Pancreas (tissue), 10 donors: ENCODE measurements around the gene SYK. TPM values are rescaled to one million over a fixed set of nuclear protein-coding genes. Genes with fewer than 3 reads are reported as not detected.

Experiments
- ATAC-seq, 4 donors: fragments of 200-7000 bp; cut with Tn5 transposase; one replicate each; pipeline versions ENCODE4 v1.8.0 to v1.9.1; 2020; ENCODE audit warnings: mild to moderate bottlenecking in 4 of 4, moderate library complexity in 4 of 4
- DNase-seq, 6 donors: peaks; one replicate each; pipeline ENCODE4 v3.0.0-alpha.2; 2020
- FAIRE-seq: peaks from 2 replicates; lab custom pipeline; 2012; peaks lifted over from hg19 to GRCh38; lab: Jason Lieb, UNC
- H3K27ac ChIP-seq, 4 donors: fragments of 200-600 bp; sonication (generic); 1 replicate in 3 of 4; 2 replicates in 1 of 4; pipeline versions ENCODE4 v1.5.0 to v1.8.0; 2020
- H3K27me3 ChIP-seq, 4 donors: fragments of 200-600 bp; one replicate each; pipeline ENCODE4 v1.8.0; 2021
- H3K36me3 ChIP-seq, 3 donors: fragments of 200-600 bp; sonication (generic) in 1 of 3; one replicate each; pipeline versions ENCODE4 v1.5.0 to v1.8.0; 2020 to 2021
- H3K4me1 ChIP-seq, 3 donors: fragments of 200-600 bp; one replicate each; pipeline ENCODE4 v1.8.0; 2021
- H3K4me3 ChIP-seq, 4 donors: fragments of 200-600 bp; sonication (generic) in 2 of 4; one replicate each; pipeline versions ENCODE4 v1.5.0 to v1.8.0; 2020 to 2021
- H3K9me3 ChIP-seq, 4 donors: fragments of 200-600 bp; one replicate each; pipeline ENCODE4 v1.8.0; 2021
- WGBS, 2 donors: extraction: QIAGEN DNeasy Blood & Tissue Kit; methylation state at CpG; one replicate each; pipeline ENCODE4 v1.1.7; 2013; 5-methylcytosine and 5-hydroxymethylcytosine counted together
- intact Hi-C, 3 donors: fragments of 100-400 bp; cut with DNase I; formaldehyde crosslinking; loops; one replicate each; pipeline versions ENCODE4 v1.11.1 to v1.14.2; 2022
- polyA plus RNA-seq, 2 donors: library from polyadenylated mRNA; stranded (reverse); fragments of 200-250 nt; gene quantifications; one replicate each; pipeline ENCODE4 v1.2.3, GENCODE V29; 2013
- total RNA-seq, 6 donors: library from RNA; stranded (reverse); fragmentation: NEBNext Ultra II Directional in 4 of 6; extraction: Animal tissue kit (Norgen Biotek cat#: 25700) in 4 of 6; gene quantifications; one replicate each; pipeline versions ENCODE4 v1.2.1 to v1.2.4, GENCODE V29; 2021 to 2023
- TF ChIP-seq, protein P1 (sequence below), 4 donors: fragments of 200-600 bp; sonication (generic) in 3 of 4; IDR thresholded peaks; one replicate each; pipeline versions ENCODE4 v1.5.0 to v1.8.0; 2021; ENCODE audit warnings: antibody characterized with exemption in 4 of 4
- donor health status: healthy with polysubstance abuse.
- donor health status: DM: no; HTN: no; CAD: no; lungs with moderate emphysema.
- donor health status: DM: no; HTN: no; CAD: no.
- donor health status: control.
- donor health status: control.
- donor health status: Bipolar disorder and iron deficiency.
- donor health status: DM: yes; HTN: yes; CAD: no.
- donor health status: DM: no; HTN: no; CAD: no.
- donor health status: DM: no; HTN: no; CAD: no.
- donor health status: DM: yes; HTN: yes; CAD: no.

The SYK gene
- total and polyA plus RNA-seq, 8 donors: 5.5 to 41.1 (median 11.3) TPM

DNA sequence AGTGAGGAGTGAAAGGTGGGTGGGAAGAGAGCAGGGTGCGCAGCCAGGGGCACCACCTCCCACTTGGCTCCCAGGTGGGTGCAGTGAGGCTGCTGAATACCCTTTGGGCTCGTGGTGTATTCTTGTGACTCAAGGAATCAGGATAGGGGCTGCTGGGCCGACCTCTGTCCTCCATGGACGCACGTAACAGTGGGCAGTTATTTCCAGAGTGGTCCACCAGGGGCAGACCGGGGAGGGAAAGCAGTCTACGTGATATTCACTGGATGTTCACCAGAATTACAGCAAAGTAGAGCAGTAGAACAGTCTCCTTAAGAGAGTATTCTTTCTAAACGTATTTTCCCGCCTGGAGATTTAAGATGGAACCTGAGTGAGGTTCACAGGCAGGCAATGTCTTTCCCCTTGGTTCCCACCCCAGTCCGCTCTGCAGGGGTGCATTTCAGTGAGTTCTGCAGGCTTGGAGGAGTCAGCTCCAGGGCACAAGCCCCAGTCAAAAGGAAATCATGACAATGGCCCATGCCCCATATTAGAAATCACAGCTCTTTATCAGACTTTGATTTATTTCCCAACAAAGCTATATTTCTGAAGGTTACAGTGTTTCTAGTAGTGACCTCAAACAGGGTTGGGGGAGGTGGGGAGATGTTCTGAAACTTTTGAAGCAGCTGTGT, 88.7 kb downstream of the SYK start:
- intact Hi-C loops: no loop called here
- TF ChIP-seq, protein P1, sequence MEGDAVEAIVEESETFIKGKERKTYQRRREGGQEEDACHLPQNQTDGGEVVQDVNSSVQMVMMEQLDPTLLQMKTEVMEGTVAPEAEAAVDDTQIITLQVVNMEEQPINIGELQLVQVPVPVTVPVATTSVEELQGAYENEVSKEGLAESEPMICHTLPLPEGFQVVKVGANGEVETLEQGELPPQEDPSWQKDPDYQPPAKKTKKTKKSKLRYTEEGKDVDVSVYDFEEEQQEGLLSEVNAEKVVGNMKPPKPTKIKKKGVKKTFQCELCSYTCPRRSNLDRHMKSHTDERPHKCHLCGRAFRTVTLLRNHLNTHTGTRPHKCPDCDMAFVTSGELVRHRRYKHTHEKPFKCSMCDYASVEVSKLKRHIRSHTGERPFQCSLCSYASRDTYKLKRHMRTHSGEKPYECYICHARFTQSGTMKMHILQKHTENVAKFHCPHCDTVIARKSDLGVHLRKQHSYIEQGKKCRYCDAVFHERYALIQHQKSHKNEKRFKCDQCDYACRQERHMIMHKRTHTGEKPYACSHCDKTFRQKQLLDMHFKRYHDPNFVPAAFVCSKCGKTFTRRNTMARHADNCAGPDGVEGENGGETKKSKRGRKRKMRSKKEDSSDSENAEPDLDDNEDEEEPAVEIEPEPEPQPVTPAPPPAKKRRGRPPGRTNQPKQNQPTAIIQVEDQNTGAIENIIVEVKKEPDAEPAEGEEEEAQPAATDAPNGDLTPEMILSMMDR (IDR thresholded peaks at IDR 0.05): no peak
- no peak for FAIRE-seq
- Histone ChIP-seq H3K36me3 (peaks cover 0 to 11% (median 0%) of the 10 kb centered on the region in 3 donors), H3K27ac (no peak overlapping the region), H3K27me3 (no peaks in the 10 kb centered on the region), H3K9me3 (no peaks in the 10 kb centered on the region), H3K4me3 (no peak overlapping the region), H3K4me1 (no peaks in the 10 kb centered on the region)
- WGBS, 2 donors: 89 to 90% methylated on average over 10 of the region's 10 CpGs
- no peak for ATAC-seq
- no peak for DNase-seq

DNA sequence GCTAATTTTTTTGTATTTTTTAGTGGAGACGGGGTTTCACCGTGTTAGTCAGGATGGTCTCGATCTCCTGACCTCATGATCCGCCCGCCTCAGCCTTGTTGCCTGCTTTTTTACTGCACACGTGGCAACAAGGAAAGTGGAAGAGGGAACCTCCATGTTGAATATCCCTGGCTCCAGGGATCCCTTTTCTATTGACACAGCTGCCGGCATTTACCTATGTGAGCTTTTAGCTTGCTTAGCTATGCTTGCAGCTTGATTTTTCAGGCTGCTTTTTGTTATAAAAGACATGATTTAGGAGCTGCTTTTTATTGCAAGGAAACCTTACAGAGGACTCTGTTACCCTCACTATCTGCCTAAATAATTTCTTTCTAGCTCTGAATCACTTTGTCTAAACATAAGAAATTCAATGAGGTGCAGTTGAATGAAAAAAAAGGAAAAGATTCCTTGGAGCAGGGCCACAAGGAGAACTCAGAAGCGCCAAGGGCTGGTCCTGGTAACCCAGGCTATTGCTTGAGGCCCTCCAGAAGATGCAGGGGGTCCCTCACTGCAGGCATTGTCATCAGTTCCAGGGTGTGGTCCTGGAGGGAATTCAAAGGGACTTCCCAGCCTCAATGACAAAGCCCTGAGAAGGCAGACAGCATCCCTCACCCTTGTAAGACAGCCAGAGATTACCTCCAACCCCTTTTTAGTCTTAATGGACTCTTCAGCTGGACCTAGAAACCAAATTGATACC, 89.9 kb downstream of the SYK start:
- Histone ChIP-seq H3K9me3 (no peaks in the 10 kb centered on the region), H3K4me3 (no peak overlapping the region), H3K27ac (no peak overlapping the region), H3K36me3 (peaks cover 0 to 11% (median 0%) of the 10 kb centered on the region in 3 donors), H3K27me3 (no peaks in the 10 kb centered on the region), H3K4me1 (no peaks in the 10 kb centered on the region)
- WGBS, 2 donors: 77 to 79% methylated on average over 8 of the region's 8 CpGs
- no peak for DNase-seq
- intact Hi-C loops: no loop called here
- TF ChIP-seq, protein P1 (IDR thresholded peaks at IDR 0.05): no peak
- no peak for FAIRE-seq
- peak in 1 of 4 donors; percentile 53 for ATAC-seq

GRCh38 chr9:90892918-90893317, 91.3 kb downstream of the SYK start:
- DNase-seq: no peak
- TF ChIP-seq, protein P1 (IDR thresholded peaks at IDR 0.05): no peak
- intact Hi-C loops: no loop called here
- peaks cover 0 to 11% (median 0%) of the 10 kb centered on the region in 3 donors for H3K36me3 ChIP-seq
- FAIRE-seq: no peak
- ATAC-seq: no peak
- no peaks in the 10 kb centered on the region for H3K27me3 ChIP-seq
- H3K4me1 ChIP-seq: no peaks in the 10 kb centered on the region
- H3K9me3 ChIP-seq: no peaks in the 10 kb centered on the region
- H3K4me3 ChIP-seq: no peak overlapping the region
- 73 to 82% methylated on average over 6 of the region's 6 CpGs for WGBS, 2 donors
- H3K27ac ChIP-seq: no peak overlapping the region

DNA sequence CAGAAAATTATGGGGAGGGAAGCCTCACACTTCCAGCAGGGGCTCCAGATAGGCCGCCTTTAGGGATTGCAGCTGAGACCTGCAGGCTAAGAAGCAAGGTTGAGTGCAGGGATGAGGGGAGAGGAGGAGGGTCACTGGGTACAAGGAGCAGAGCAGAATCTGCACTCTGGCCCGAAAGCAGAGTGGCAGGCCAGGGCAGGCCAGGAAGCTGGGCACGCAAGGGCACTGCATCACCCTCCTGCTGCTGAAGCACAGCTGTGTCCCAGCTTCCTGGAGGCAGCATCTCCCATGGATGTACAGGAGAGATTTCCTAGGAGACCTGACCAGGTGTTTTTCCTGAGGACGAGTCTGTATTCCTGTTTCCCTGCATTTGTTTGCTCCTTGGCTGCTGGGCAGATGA, 92.1 kb downstream of the SYK start:
- TF ChIP-seq, protein P1 (IDR thresholded peaks at IDR 0.05): no peak
- H3K27me3 ChIP-seq: no peaks in the 10 kb centered on the region
- DNase-seq: no peak
- H3K27ac ChIP-seq: no peak overlapping the region
- no peak for ATAC-seq
- 92 to 95% methylated on average over 4 of the region's 4 CpGs for WGBS, 2 donors
- no peaks in the 10 kb centered on the region for H3K4me1 ChIP-seq
- intact Hi-C loops: no loop called here
- no peak for FAIRE-seq
- H3K4me3 ChIP-seq: no peak overlapping the region
- no peaks in the 10 kb centered on the region for H3K9me3 ChIP-seq
- peaks cover 0 to 7% (median 0%) of the 10 kb centered on the region in 3 donors for H3K36me3 ChIP-seq
